Lower leg skin (tissue), 4 donors: Measurements from ENCODE around the gene CDH18. TPM values are rescaled to one million over a fixed set of nuclear protein-coding genes. Genes with fewer than 3 reads are reported as not detected.

Experiments used
- DNase-seq, 2 donors: peaks; one replicate each; pipeline ENCODE4 v3.0.0-alpha.2; 2019; ENCODE audit warnings: low spot score in 2 of 2
- H3K4me3 ChIP-seq: fragments of 200-600 bp; sonication (generic); 2 replicates; pipeline ENCODE4 v1.5.1; 2017; ENCODE audit warnings: mild to moderate bottlenecking, low read depth; ENCODE audit not compliant: poor library complexity, severe bottlenecking
- CTCF ChIP-seq, 3 donors: fragments of 450-650 bp; IDR thresholded peaks; one replicate each; pipeline ENCODE4 v1.5.1; 2016; ENCODE audit warnings: antibody characterized with exemption in 3 of 3, mild to moderate bottlenecking in 3 of 3, moderate library complexity in 2 of 3
- POLR2A ChIP-seq, 2 donors: fragments of 450-650 bp; IDR thresholded peaks; one replicate each; pipeline ENCODE4 v1.6.1; 2016 to 2017; ENCODE audit warnings: antibody characterized with exemption in 2 of 2, mild to moderate bottlenecking in 1 of 2, moderate library complexity in 1 of 2
- WGBS, 2 donors: methylation state at CpG; one replicate each; pipeline ENCODE4 v1.1.5; 2018; 5-methylcytosine and 5-hydroxymethylcytosine counted together
- intact Hi-C: fragments of 100-400 bp; cut with DNase I; formaldehyde crosslinking; loops from one replicate; pipeline ENCODE4 v1.15.0; 2023; ENCODE audit warnings: low total_unique reads
- total RNA-seq, 4 donors: library from RNA; depleted of rRNA; stranded (reverse); fragments of >200 nt; gene quantifications; one replicate each; pipeline ENCODE4 v1.1.0, GENCODE V29; 2016

CDH18 gene
- total RNA-seq, 4 donors from 2014 or later, result 0.29 to 0.76 (median 0.56) TPM; not detected in 1

GRCh38 chr5:19880458-19880857 lies 107.5 kb downstream of the CDH18 start:
- no peak overlapping the region for H3K4me3 ChIP-seq
- DNase-seq, result no peak
- TF ChIP-seq CTCF (IDR thresholded peaks at IDR 0.05) (no peak), POLR2A (IDR thresholded peaks at IDR 0.05) (no peak)
- intact Hi-C loops, result no loop called here

- TF ChIP-seq POLR2A (IDR thresholded peaks at IDR 0.05) (no peak), CTCF (IDR thresholded peaks at IDR 0.05) (no peak)
These were observed 113.2 kb downstream of the CDH18 start for GRCh38 chr5:19874811-19875210.

GRCh38 chr5:19866090-19866450 lies 121.9 kb downstream of the CDH18 start:
- intact Hi-C loops, result no loop called here
- H3K4me3 ChIP-seq, result no peak overlapping the region
- 45 to 49% methylated on average over 2 of the region's 2 CpGs for WGBS, 2 donors
- DNase-seq, result no peak
- TF ChIP-seq CTCF (IDR thresholded peaks at IDR 0.05) (no peak), POLR2A (IDR thresholded peaks at IDR 0.05) (no peak)

More at GRCh38 chr5:19874811-19875210, 113.2 kb downstream of the CDH18 start:
- no peak for DNase-seq
- intact Hi-C loops, result no loop called here
- 94 to 97% methylated on average over 1 of the region's 1 CpG for WGBS, 2 donors
- H3K4me3 ChIP-seq, result no peak overlapping the region

GRCh38 chr5:19865336-19866089 lies 122.5 kb downstream of the CDH18 start:
- no peak for DNase-seq
- 59 to 65% methylated on average over 6 of the region's 6 CpGs for WGBS, 2 donors
- no peak for TF ChIP-seq POLR2A (IDR thresholded peaks at IDR 0.05)
- TF ChIP-seq CTCF (IDR thresholded peaks at IDR 0.05), result no peak
- no peak overlapping the region for H3K4me3 ChIP-seq
- intact Hi-C loops, result no loop called here

GRCh38 chr5:19862711-19863110 lies 125.3 kb downstream of the CDH18 start:
- DNase-seq, result no peak
- WGBS, 2 donors, result 75 to 77% methylated on average over 3 of the region's 3 CpGs
- intact Hi-C loops, result no loop called here
- no peak for TF ChIP-seq CTCF (IDR thresholded peaks at IDR 0.05)
- TF ChIP-seq POLR2A (IDR thresholded peaks at IDR 0.05), result no peak
- H3K4me3 ChIP-seq, result no peak overlapping the region

- intact Hi-C loops, result no loop called here
- WGBS, 2 donors, result 76 to 82% methylated on average over 3 of the region's 3 CpGs
- no peak for TF ChIP-seq POLR2A (IDR thresholded peaks at IDR 0.05)
- TF ChIP-seq CTCF (IDR thresholded peaks at IDR 0.05), result no peak
- DNase-seq, result no peak
- H3K4me3 ChIP-seq, result no peak overlapping the region
These were observed 129.0 kb downstream of the CDH18 start for GRCh38 chr5:19859020-19859419.
